ACC112 (cell line): Measurements from ENCODE around the gene ENPP6.

Source experiments
- H2AFZ ChIP-seq: fragments of 200-600 bp; sonication (generic); one replicate; pipeline ENCODE4 v1.6.0; 2017; ENCODE audit warnings: antibody characterized with exemption, low read length; ENCODE audit not compliant: unreplicated experiment
- H3K27ac ChIP-seq: fragments of 200-600 bp; sonication (generic); 2 replicates; pipeline ENCODE4 v1.5.1; 2014; ENCODE audit warnings: low read depth, mild to moderate bottlenecking, antibody characterized with exemption, low read length, moderate library complexity
- H3K27me3 ChIP-seq: fragments of 200-600 bp; sonication (generic); 2 replicates; pipeline ENCODE4 v1.6.1; 2014; ENCODE audit warnings: mild to moderate bottlenecking, antibody characterized with exemption, low read length, moderate library complexity, mixed read lengths; ENCODE audit not compliant: insufficient read depth
- H3K36me3 ChIP-seq: fragments of 200-600 bp; sonication (generic); 2 replicates; pipeline ENCODE4 v1.6.1; 2016; ENCODE audit warnings: mild to moderate bottlenecking, antibody characterized with exemption, low read length, moderate library complexity, mixed read lengths; ENCODE audit not compliant: insufficient read depth
- H3K4me1 ChIP-seq: fragments of 200-600 bp; sonication (generic); one replicate; pipeline ENCODE4 v1.6.1; 2016; ENCODE audit warnings: low read length, mixed read lengths; ENCODE audit not compliant: insufficient read depth, unreplicated experiment, control insufficient read depth
- H3K4me3 ChIP-seq: fragments of 200-600 bp; sonication (generic); 2 replicates; pipeline ENCODE4 v1.5.1; 2014; ENCODE audit warnings: mild to moderate bottlenecking, low read depth, low read length
- H3K79me2 ChIP-seq: fragments of 200-600 bp; sonication (generic); one replicate; pipeline ENCODE4 v1.6.0; 2016; ENCODE audit warnings: low read length; ENCODE audit not compliant: control insufficient read depth, unreplicated experiment, insufficient read depth

The ENPP6 gene

GRCh38 chr4:184094532-184095159, 123.0 kb downstream of the ENPP6 start:
- Histone ChIP-seq H3K27me3 (peaks cover 11% of the 10 kb centered on the region; the same call in 1 of the 2 replicates), H3K79me2 (no peaks in the 10 kb centered on the region), H2AFZ (no peak overlapping the region), H3K27ac (no peak overlapping the region), H3K4me3 (no peak overlapping the region), H3K4me1 (no peaks in the 10 kb centered on the region), H3K36me3 (no peaks in the 10 kb centered on the region)

- Histone ChIP-seq H3K4me1 (no peaks in the 10 kb centered on the region), H3K79me2 (no peaks in the 10 kb centered on the region), H3K27ac (no peak overlapping the region), H3K36me3 (no peaks in the 10 kb centered on the region), H3K4me3 (no peak overlapping the region), H2AFZ (no peak overlapping the region), H3K27me3 (peaks cover 11% of the 10 kb centered on the region; the same call in 1 of the 2 replicates)
These were observed 125.7 kb downstream of the ENPP6 start for GRCh38 chr4:184091986-184092385.

GRCh38 chr4:184090571-184090970, 127.1 kb downstream of the ENPP6 start:
- Histone ChIP-seq H3K27me3 (no peaks in the 10 kb centered on the region), H3K36me3 (no peaks in the 10 kb centered on the region), H2AFZ (no peak overlapping the region), H3K79me2 (no peaks in the 10 kb centered on the region), H3K4me1 (no peaks in the 10 kb centered on the region), H3K27ac (no peak overlapping the region), H3K4me3 (no peak overlapping the region)

- H3K4me1 ChIP-seq: no peaks in the 10 kb centered on the region
- H3K79me2 ChIP-seq: no peaks in the 10 kb centered on the region
- no peak overlapping the region for H2AFZ ChIP-seq
- no peak overlapping the region for H3K27ac ChIP-seq
- H3K36me3 ChIP-seq: no peaks in the 10 kb centered on the region
- no peaks in the 10 kb centered on the region for H3K27me3 ChIP-seq
- H3K4me3 ChIP-seq: no peak overlapping the region
These were observed 137.0 kb downstream of the ENPP6 start for GRCh38 chr4:184080674-184081073.

- no peaks in the 10 kb centered on the region for H3K27me3 ChIP-seq
These were observed 142.8 kb downstream of the ENPP6 start for GRCh38 chr4:184074677-184075388.

GRCh38 chr4:184067931-184068554, 149.6 kb downstream of the ENPP6 start:
- H3K27me3 ChIP-seq: no peaks in the 10 kb centered on the region
- no peaks in the 10 kb centered on the region for H3K4me1 ChIP-seq
- H3K79me2 ChIP-seq: no peaks in the 10 kb centered on the region
- H3K4me3 ChIP-seq: no peak overlapping the region
- H2AFZ ChIP-seq: no peak overlapping the region
- no peaks in the 10 kb centered on the region for H3K36me3 ChIP-seq
- no peak overlapping the region for H3K27ac ChIP-seq

More at GRCh38 chr4:184074677-184075388, 142.8 kb downstream of the ENPP6 start:
- Histone ChIP-seq H2AFZ (no peak overlapping the region), H3K27ac (no peak overlapping the region), H3K4me3 (no peak overlapping the region), H3K36me3 (no peaks in the 10 kb centered on the region), H3K4me1 (no peaks in the 10 kb centered on the region), H3K79me2 (no peaks in the 10 kb centered on the region)

GRCh38 chr4:184066584-184067300, 150.9 kb downstream of the ENPP6 start:
- H3K27ac ChIP-seq: no peak overlapping the region
- no peaks in the 10 kb centered on the region for H3K27me3 ChIP-seq
- H2AFZ ChIP-seq: no peak overlapping the region
- no peaks in the 10 kb centered on the region for H3K79me2 ChIP-seq
- H3K4me1 ChIP-seq: no peaks in the 10 kb centered on the region
- H3K4me3 ChIP-seq: no peak overlapping the region
- H3K36me3 ChIP-seq: no peaks in the 10 kb centered on the region

- Histone ChIP-seq H3K36me3 (no peaks in the 10 kb centered on the region), H3K27ac (no peak overlapping the region), H3K4me1 (no peaks in the 10 kb centered on the region), H3K79me2 (no peaks in the 10 kb centered on the region), H3K27me3 (no peaks in the 10 kb centered on the region), H2AFZ (no peak overlapping the region), H3K4me3 (no peak overlapping the region)
These were observed 152.8 kb downstream of the ENPP6 start for GRCh38 chr4:184064877-184065276.

- Histone ChIP-seq H3K36me3 (no peaks in the 10 kb centered on the region), H2AFZ (no peak overlapping the region), H3K27me3 (no peaks in the 10 kb centered on the region), H3K4me3 (no peak overlapping the region), H3K4me1 (no peaks in the 10 kb centered on the region), H3K27ac (no peak overlapping the region), H3K79me2 (no peaks in the 10 kb centered on the region)
These were observed 154.9 kb downstream of the ENPP6 start for GRCh38 chr4:184062769-184063168.

GRCh38 chr4:184061582-184061981, 156.1 kb downstream of the ENPP6 start:
- Histone ChIP-seq H3K4me1 (no peaks in the 10 kb centered on the region), H3K4me3 (no peak overlapping the region), H3K27me3 (no peaks in the 10 kb centered on the region), H3K79me2 (no peaks in the 10 kb centered on the region), H3K36me3 (no peaks in the 10 kb centered on the region), H2AFZ (no peak overlapping the region), H3K27ac (no peak overlapping the region)
